Kidney epithelial cell (primary cell): Measurements from ENCODE around the gene PTPRZ1. TPM values are rescaled to one million over a fixed set of nuclear protein-coding genes. Genes with fewer than 3 reads are reported as not detected.

ENCODE experiments used
- DNase-seq: peaks from one replicate; pipeline ENCODE4 v3.0.0-alpha.2; 2010; ENCODE audit warnings: low read depth
- H3K27me3 ChIP-seq: 2 replicates; pipeline ENCODE4 v1.6.0; 2011; ENCODE audit warnings: low read length; ENCODE audit not compliant: control insufficient read depth, insufficient read depth
- H3K36me3 ChIP-seq: 2 replicates; pipeline ENCODE4 v1.5.1; 2011; ENCODE audit warnings: low read length; ENCODE audit not compliant: control insufficient read depth, insufficient read depth
- H3K4me3 ChIP-seq: 2 replicates; pipeline ENCODE4 v1.5.1; 2011; ENCODE audit warnings: low read depth, mild to moderate bottlenecking, control low read depth, low read length
- CTCF ChIP-seq: IDR thresholded peaks from 2 replicates; pipeline ENCODE4 v1.5.1; 2011; ENCODE audit warnings: mild to moderate bottlenecking, moderate library complexity, low read length, control low read depth, inconsistent platforms; ENCODE audit not compliant: insufficient read depth, poor library complexity, severe bottlenecking
- total RNA-seq: library from RNA; depleted of rRNA; stranded (reverse); fragments of >200 nt; gene quantifications from 2 replicates; pipeline ENCODE4 v1.2.3, GENCODE V29; 2015

PTPRZ1 gene
- total RNA-seq, 1 donor from 2014 or later: 0.04 TPM

GRCh38 chr7:122018032-122018431, 145.1 kb downstream of the PTPRZ1 start:
- Histone ChIP-seq H3K36me3 (no peaks in the 10 kb centered on the region), H3K4me3 (no peak overlapping the region), H3K27me3 (no peaks in the 10 kb centered on the region)
- no peak for DNase-seq
- TF ChIP-seq CTCF: no peak

DNA sequence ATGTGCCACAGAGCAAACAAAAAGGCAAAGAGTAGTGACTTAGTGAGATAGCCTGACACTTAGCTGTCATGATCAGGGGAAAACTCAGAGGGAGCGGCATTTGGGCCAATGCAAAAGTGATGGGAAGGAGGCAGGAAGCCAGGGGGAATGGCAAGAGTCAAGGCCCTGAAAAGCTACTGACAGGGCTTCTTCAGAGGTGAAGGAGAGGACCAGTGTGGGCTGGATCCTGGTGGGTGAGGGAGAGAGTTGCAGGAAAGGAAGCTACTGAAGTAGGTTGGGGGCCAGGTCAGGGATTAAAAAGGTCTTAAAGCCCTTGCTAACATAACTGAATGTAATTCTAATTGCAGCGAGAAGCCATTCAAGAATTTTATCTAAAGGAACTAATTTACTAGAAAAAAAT, 154.1 kb downstream of the PTPRZ1 start:
- Histone ChIP-seq H3K4me3 (no peak overlapping the region), H3K36me3 (no peaks in the 10 kb centered on the region), H3K27me3 (no peaks in the 10 kb centered on the region)
- DNase-seq: no peak
- TF ChIP-seq CTCF: no peak

DNA sequence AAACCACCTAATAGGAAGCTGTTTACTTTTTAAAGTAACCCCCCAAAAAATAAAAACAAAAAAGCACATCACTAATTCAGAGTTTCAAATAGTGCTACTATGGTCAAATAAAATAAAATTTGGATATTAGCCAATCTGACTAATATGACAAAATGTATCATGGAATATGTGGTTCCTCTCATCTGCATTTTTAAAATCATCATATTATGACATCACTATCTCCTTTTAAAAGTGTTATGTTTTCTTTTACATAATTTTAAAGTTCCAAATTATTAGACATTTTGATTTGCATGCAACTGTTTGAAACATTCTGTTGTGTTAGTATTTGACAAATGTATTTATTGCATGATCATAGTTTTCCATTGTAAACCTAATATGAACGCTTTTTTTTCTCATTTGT, 160.7 kb downstream of the PTPRZ1 start:
- H3K27me3 ChIP-seq: no peaks in the 10 kb centered on the region
- no peak for TF ChIP-seq CTCF
- no peak overlapping the region for H3K4me3 ChIP-seq
- no peaks in the 10 kb centered on the region for H3K36me3 ChIP-seq
- no peak for DNase-seq

- Histone ChIP-seq H3K36me3 (no peaks in the 10 kb centered on the region), H3K4me3 (no peak overlapping the region), H3K27me3 (no peaks in the 10 kb centered on the region)
- TF ChIP-seq CTCF: no peak
- DNase-seq: no peak
Observed at GRCh38 chr7:122035876-122036275, 162.9 kb downstream of the PTPRZ1 start.

- no peaks in the 10 kb centered on the region for H3K27me3 ChIP-seq
- no peak overlapping the region for H3K4me3 ChIP-seq
- TF ChIP-seq CTCF: no peak
- no peaks in the 10 kb centered on the region for H3K36me3 ChIP-seq
- no peak for DNase-seq
Observed at GRCh38 chr7:122038134-122038533, 165.2 kb downstream of the PTPRZ1 start.

- H3K27me3 ChIP-seq: no peaks in the 10 kb centered on the region
- no peak for DNase-seq
- H3K4me3 ChIP-seq: no peak overlapping the region
- TF ChIP-seq CTCF: no peak
- H3K36me3 ChIP-seq: no peaks in the 10 kb centered on the region
Observed at GRCh38 chr7:122038904-122039303, 165.9 kb downstream of the PTPRZ1 start.
